ENCODE data around the gene GPATCH11. TPM values are rescaled to one million over a fixed set of nuclear protein-coding genes. Genes with fewer than 3 reads are reported as not detected.

Gene GPATCH11
- total and polyA plus RNA-seq, 2 of the 4 experiments (the other 2 are of a cell fraction), result 3.9 to 4.7 TPM

DNA sequence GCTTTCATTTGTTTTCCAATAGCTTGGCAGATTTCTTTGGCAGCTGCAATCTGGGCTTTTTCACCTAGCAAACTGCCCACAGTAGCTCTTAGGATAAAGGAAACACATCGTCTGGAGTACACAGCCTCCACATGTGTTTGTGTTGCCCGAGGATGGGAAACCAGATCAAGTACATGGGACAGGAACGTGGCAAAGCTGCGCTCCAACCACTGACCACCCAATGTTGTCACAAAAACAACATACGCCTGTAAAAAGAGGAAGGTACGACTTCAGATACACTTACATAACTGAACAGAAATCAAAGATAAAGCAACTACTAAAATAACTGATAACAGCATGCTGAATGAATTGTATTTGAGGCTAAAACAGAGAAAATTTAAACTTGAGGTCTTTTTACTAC, 15.6 kb upstream of the GPATCH11 start:
- WGBS, 2 experiments (ENCODE audit: extremely low coverage in 2 of 2, insufficient read length in 1 of 2), result no CpG with 5 or more reads among the region's 6 CpGs
- Histone ChIP-seq H3K79me1 (ENCODE audit: low read depth in 1 of 2, low read length in 2 of 2) (0 out of 4 replicates have a peak, but pooled peaks cover 0 to 4% of the 10 kb centered on the region in 2 experiments), H3K56ac (ENCODE audit: extremely low read depth, insufficient read depth, low read length) (no peak overlapping the region), H3K9ac (ENCODE audit: low read depth, low read length) (no peak overlapping the region), H3K4ac (ENCODE audit: low read depth, low read length) (no peak overlapping the region), H3K27ac (ENCODE audit: insufficient read depth, low read length) (no peak overlapping the region), H2BK15ac (ENCODE audit: low read depth, low read length) (no peak overlapping the region), H3K9me1 (ENCODE audit: insufficient read depth, low read length) (peaks cover 3% of the 10 kb centered on the region; the same call in 1 of the 2 replicates), H3K4me1 (ENCODE audit: control insufficient read depth, insufficient read depth, low read length) (no peaks in the 10 kb centered on the region), H2BK20ac (ENCODE audit: low read depth, low read length) (no peak overlapping the region), H3K18ac (ENCODE audit: low read depth, low read length) (no peak overlapping the region), H3K4me2 (ENCODE audit: low read depth, low read length) (no peak overlapping the region), H4K8ac (ENCODE audit: low read depth in 2 of 2, low read length in 2 of 2) (no peak overlapping the region), H2AK5ac (ENCODE audit: low read depth, low read length) (no peak overlapping the region), H2AFZ (replicated peaks; ENCODE audit: low read length, poor library complexity) (no peak overlapping the region), H2BK120ac (ENCODE audit: low read depth, low read length) (no peak overlapping the region), H2BK5ac (ENCODE audit: low read depth, low read length, poor library complexity, severe bottlenecking) (no peak overlapping the region), H3K23ac (ENCODE audit: low read depth, low read length) (no peak overlapping the region), H4K5ac (ENCODE audit: low read depth, low read length) (no peak overlapping the region), H3K36me3 (ENCODE audit: control insufficient read depth, insufficient read depth, low read length) (peaks cover 20% of the 10 kb centered on the region), H4K20me1 (ENCODE audit: insufficient read depth, low read length) (no peaks in the 10 kb centered on the region), H3K27me3 (ENCODE audit: control insufficient read depth, insufficient read depth, low read length) (no peaks in the 10 kb centered on the region), H3K14ac (replicated peaks; ENCODE audit: low read depth, low read length) (no peak overlapping the region), H4K91ac (ENCODE audit: insufficient read depth, low read depth, low read length) (no peak overlapping the region), H2AK9ac (replicated peaks; ENCODE audit: low read depth, low read length, poor library complexity) (peak overlapping the region; percentile 84), H3K4me3 (ENCODE audit: insufficient read depth, low read depth, low read length) (no peak overlapping the region), H3K9me3 (ENCODE audit: control insufficient read depth, insufficient read depth, low read length) (no peaks in the 10 kb centered on the region)
- dilution Hi-C loops (cut with HindIII; ENCODE audit: low sequenced_read_pairs, unreplicated experiment) (no loop called here), intact Hi-C loops (cut with micrococcal nuclease) (no loop called here), in situ Hi-C loops (cut with MboI; ENCODE audit: low sequenced_read_pairs) (no loop called here)
- ChIA-PET CTCF (no interaction called here), POLR2A (ENCODE audit: unreplicated experiment) (no interaction called here)
- TF ChIP-seq RAD21 (IDR thresholded peaks at IDR 0.05; ENCODE audit: low read length) (no peak), RCOR1 (IDR thresholded peaks at IDR 0.05; ENCODE audit: insufficient replicate concordance, low read length) (no peak), MXI1 (IDR thresholded peaks at IDR 0.05; ENCODE audit: borderline replicate concordance, low read depth, low read length) (no peak), NFE2L2 (IDR thresholded peaks at IDR 0.05; ENCODE audit: low read depth, low read length) (no peak), ELK1 (IDR thresholded peaks at IDR 0.05; ENCODE audit: borderline replicate concordance, low read depth, low read length) (no peak), CEBPB (IDR thresholded peaks at IDR 0.05; ENCODE audit: low read depth, low read length) (no peak), BHLHE40 (IDR thresholded peaks at IDR 0.05; ENCODE audit: low read depth, low read length) (no peak), MAFK (IDR thresholded peaks at IDR 0.05; ENCODE audit: low read depth, low read length) (no peak), CHD1 (IDR thresholded peaks at IDR 0.05; ENCODE audit: low read depth, low read length) (no peak), SMC3 (IDR thresholded peaks at IDR 0.05; ENCODE audit: low read depth, low read length) (no peak), MAZ (IDR thresholded peaks at IDR 0.05; ENCODE audit: borderline replicate concordance, low read depth, low read length) (no peak), FOS (IDR thresholded peaks at IDR 0.05; ENCODE audit: low read depth, low read length) (no peak), RFX5 (IDR thresholded peaks at IDR 0.05; ENCODE audit: low read depth, low read length) (no peak), POLR2A (IDR thresholded peaks at IDR 0.05; ENCODE audit: low read depth, low read length) (no peak)
- TF ChIP-seq, protein P1, sequence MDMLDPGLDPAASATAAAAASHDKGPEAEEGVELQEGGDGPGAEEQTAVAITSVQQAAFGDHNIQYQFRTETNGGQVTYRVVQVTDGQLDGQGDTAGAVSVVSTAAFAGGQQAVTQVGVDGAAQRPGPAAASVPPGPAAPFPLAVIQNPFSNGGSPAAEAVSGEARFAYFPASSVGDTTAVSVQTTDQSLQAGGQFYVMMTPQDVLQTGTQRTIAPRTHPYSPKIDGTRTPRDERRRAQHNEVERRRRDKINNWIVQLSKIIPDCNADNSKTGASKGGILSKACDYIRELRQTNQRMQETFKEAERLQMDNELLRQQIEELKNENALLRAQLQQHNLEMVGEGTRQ (IDR thresholded peaks at IDR 0.05; ENCODE audit: low read depth, low read length), result no peak
- TF ChIP-seq, protein P2, sequence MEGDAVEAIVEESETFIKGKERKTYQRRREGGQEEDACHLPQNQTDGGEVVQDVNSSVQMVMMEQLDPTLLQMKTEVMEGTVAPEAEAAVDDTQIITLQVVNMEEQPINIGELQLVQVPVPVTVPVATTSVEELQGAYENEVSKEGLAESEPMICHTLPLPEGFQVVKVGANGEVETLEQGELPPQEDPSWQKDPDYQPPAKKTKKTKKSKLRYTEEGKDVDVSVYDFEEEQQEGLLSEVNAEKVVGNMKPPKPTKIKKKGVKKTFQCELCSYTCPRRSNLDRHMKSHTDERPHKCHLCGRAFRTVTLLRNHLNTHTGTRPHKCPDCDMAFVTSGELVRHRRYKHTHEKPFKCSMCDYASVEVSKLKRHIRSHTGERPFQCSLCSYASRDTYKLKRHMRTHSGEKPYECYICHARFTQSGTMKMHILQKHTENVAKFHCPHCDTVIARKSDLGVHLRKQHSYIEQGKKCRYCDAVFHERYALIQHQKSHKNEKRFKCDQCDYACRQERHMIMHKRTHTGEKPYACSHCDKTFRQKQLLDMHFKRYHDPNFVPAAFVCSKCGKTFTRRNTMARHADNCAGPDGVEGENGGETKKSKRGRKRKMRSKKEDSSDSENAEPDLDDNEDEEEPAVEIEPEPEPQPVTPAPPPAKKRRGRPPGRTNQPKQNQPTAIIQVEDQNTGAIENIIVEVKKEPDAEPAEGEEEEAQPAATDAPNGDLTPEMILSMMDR (conservative IDR thresholded peaks at IDR 0.05; ENCODE audit: low read depth, low read length), result no peak
- ATAC-seq (ENCODE audit: low read depth), result no peak
- DNase-seq, result no peak
- BruUV-seq (replicated peaks), result no TSS peak

Measured in IMR-90 (cell line).